Measurements from ENCODE around the gene JMJD8. TPM values are rescaled to one million over a fixed set of nuclear protein-coding genes. Genes with fewer than 3 reads are reported as not detected.
A peak's percentile ranks its signal among the peaks of the same experiment; 100 is the strongest.

JMJD8 gene
- total and polyA plus RNA-seq, 9 donors = 10.2 to 73.9 (median 56.8) TPM

DNA sequence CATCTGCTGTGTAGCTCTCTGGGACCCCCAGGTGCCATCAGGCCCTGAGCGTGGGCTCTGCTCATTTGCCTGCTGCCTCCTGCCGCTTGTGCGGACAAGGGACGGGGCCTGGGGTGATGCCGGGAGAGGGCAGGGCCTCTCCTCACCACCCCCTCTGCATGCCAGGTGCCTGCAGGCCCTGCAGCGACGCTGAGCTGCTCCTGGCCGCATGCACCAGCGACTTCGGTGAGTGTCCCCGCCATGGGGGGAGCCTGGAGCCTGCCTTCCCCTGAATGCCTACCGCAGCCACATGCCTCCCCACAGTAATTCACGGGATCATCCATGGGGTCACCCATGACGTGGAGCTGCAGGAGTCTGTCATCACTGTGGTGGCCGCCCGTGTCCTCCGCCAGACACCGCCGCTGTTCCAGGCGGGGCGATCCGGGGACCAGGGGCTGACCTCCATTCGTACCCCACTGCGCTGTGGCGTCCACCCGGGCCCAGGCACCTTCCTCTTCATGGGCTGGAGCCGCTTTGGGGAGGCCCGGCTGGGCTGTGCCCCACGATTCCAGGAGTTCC lies 32.7 kb upstream of the JMJD8 start:
- DNase-seq = no peak
- Histone ChIP-seq H3K36me3 (no peaks in the 10 kb centered on the region), H3K27me3 (no peaks in the 10 kb centered on the region), H3K4me3 (no peak overlapping the region), H3K9me3 (no peaks in the 10 kb centered on the region), H3K4me1 (ENCODE audit: insufficient read depth) (peaks cover 29% of the 10 kb centered on the region), H3K27ac (no peak overlapping the region)
- 86 to 95% (median 93%) methylated on average over 25 to 29 of the region's 29 CpGs for WGBS, 3 donors
- no peak for TF ChIP-seq CTCF (IDR thresholded peaks at IDR 0.05)
- TF ChIP-seq EP300 (IDR thresholded peaks at IDR 0.05) = no peak
- no peak for TF ChIP-seq POLR2A (IDR thresholded peaks at IDR 0.05)
- intact Hi-C loops (cut with DNase I) = no loop called here

DNA sequence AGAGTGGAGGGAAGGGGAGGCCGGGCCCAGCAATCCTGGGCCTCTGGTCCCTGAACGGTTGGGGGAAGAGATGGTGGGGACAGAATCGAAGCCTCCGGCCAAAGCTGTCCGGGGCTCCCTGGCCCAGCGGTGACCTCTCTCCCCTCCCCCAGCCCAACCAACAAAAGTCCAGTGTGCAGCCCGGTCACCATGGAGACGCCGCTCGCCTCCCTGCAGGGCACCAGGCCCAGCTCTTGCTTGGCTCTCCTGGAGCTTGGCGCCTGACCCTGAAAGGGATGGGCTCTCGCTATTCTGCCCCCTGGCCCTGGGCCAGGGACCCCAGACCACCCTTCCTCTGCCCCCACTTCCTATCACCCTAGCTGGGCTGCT lies 32.0 kb upstream of the JMJD8 start:
- Histone ChIP-seq H3K27me3 (no peaks in the 10 kb centered on the region), H3K27ac (no peak overlapping the region), H3K36me3 (no peaks in the 10 kb centered on the region), H3K4me1 (ENCODE audit: insufficient read depth) (peaks cover 24% of the 10 kb centered on the region), H3K9me3 (no peaks in the 10 kb centered on the region), H3K4me3 (peak overlapping the region; percentile 46)
- DNase-seq = no peak
- WGBS, 3 donors = 13 to 17% (median 16%) methylated on average over 12 of the region's 12 CpGs
- intact Hi-C loops (cut with DNase I) = no loop called here
- TF ChIP-seq CTCF (IDR thresholded peaks at IDR 0.05) (no peak), POLR2A (IDR thresholded peaks at IDR 0.05) (no peak)

DNA sequence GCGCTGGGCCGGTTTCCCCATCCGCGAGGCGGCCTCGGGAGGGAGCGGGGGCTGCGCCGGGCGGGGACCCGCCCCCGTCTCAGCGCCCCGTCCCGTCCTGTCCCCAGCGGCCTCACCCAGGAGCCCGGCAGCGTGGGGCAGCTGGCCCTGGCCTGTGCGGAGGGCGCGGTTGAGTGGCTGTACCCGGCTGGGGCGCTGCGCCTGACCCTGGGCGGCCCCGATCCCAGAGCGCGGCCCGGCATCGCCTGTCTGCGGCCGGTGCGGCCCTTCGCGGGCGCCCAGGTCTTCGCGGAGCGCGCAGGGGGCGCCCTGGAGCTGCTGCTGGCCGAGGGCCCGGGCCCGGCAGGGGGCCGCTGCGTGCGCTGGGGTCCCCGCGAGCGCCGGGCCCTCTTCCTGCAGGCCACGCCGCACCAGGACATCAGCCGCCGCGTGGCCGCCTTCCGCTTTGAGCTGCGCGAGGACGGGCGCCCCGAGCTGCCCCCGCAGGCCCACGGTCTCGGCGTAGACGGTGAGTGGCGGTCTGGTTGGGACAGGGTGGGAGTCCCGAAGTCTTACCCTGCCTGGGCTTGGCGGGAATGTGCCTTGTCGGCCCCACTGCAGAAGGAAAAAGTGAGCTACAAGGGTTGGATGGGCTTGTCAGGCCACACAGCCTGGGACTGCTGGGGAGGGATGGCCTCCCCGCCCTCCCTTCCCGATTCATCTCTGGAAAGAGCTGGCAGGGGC lies 31.5 kb upstream of the JMJD8 start:
- H3K27me3 ChIP-seq = no peaks in the 10 kb centered on the region
- no peak overlapping the region for H3K27ac ChIP-seq
- peak overlapping the region; percentile 46 for H3K4me3 ChIP-seq
- H3K4me1 ChIP-seq (ENCODE audit: insufficient read depth) = peaks cover 24% of the 10 kb centered on the region
- H3K36me3 ChIP-seq = no peaks in the 10 kb centered on the region
- 1 to 3% (median 2%) methylated on average over 45 to 74 of the region's 74 CpGs for WGBS, 3 donors
- TF ChIP-seq POLR2A (IDR thresholded peaks at IDR 0.05) (no peak), EP300 (IDR thresholded peaks at IDR 0.05) (no peak), CTCF (IDR thresholded peaks at IDR 0.05) (no peak)
- intact Hi-C loops (cut with DNase I) = no loop called here
- H3K9me3 ChIP-seq = no peaks in the 10 kb centered on the region
- no peak for DNase-seq

DNA sequence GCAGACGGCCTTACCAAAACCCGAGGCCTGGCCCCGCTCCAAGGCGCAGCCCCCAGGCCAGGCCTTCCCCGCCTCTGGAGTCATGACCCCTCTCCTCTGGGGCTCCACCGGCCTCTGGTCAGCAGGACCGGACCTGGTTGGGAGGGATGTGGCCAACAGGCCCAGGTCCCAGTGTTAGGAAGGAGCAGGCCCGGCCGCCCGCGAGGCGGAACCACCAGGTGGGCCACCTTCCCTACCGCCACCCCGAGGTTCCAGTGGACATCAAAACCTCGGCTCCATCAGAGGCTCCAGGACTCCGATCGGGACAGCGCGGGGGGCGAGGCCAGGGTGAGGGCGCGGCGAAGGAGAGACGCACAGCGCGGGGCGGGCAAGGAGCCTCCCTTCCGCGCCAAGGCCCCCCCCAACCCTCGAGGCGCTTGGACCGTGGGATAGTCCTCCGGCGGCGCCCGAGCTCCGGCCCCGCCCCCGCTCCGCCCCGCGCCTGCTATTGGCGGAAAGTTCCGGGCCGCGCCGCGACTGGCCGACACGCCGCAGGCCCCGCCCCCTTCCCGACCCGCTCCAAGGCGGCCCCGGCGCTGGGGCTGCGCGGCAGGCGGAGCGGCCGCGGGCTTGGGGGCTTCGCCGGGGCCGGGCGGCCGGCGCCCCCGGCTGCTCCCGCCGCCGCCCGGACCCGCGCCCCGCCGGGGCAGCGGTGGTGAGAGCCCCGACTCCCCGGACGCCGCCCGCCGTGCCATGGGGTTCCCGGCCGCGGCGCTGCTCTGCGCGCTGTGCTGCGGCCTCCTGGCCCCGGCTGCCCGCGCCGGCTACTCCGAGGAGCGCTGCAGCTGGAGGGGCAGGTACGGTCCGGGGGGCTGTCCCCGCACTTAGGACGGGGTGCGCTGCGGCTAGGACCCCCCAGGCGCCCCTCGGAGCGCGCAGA lies 30.7 kb upstream of the JMJD8 start, which contains the start of gene METRN:
Gene METRN (plus strand): TSS at position 561 of the 919 bp plus-strand sequence. CDS start 172 bp downstream, at position 733.
- H3K9me3 ChIP-seq = no peaks in the 10 kb centered on the region
- H3K27ac ChIP-seq = no peak within 1 kb of the TSS
- H3K36me3 ChIP-seq = no peaks in the 10 kb centered on the region
- peak within 1 kb of the TSS; percentile 46 for H3K4me3 ChIP-seq
- no peak for TF ChIP-seq POLR2A (IDR thresholded peaks at IDR 0.05)
- TF ChIP-seq EP300 (IDR thresholded peaks at IDR 0.05) = no peak
- no peak for TF ChIP-seq CTCF (IDR thresholded peaks at IDR 0.05)
- intact Hi-C loops (cut with DNase I) = loop anchor here in 1 of 4 donors (5.0 kb wide), 1 partner anchor 382 kb away; the partner anchor contains the start of gene C1QTNF8
- H3K27me3 ChIP-seq = no peaks in the 10 kb centered on the region
- WGBS, 3 donors = 2 to 4% (median 4%) methylated on average over 61 to 108 of the region's 108 CpGs
- DNase-seq = peak; percentile 84 to 94 (median 92)
- H3K4me1 ChIP-seq (ENCODE audit: insufficient read depth) = peaks cover 19% of the 10 kb centered on the region

All from ovary (tissue), 9 donors.